CD14-positive monocyte (primary cell): ENCODE data around the gene FOXP1. TPM values are rescaled to one million over a fixed set of nuclear protein-coding genes. Genes with fewer than 3 reads are reported as not detected.
A peak's percentile ranks its signal among the peaks of the same experiment; 100 is the strongest.

Experiments
- DNase-seq, 3 donors: peaks; one replicate each; pipeline ENCODE4 v3.0.0-alpha.2; 2011 to 2022
- H2AFZ ChIP-seq: 2 replicates; pipeline ENCODE4 v1.6.0; 2012; ENCODE audit warnings: mild to moderate bottlenecking, low read depth, low read length, inconsistent platforms; ENCODE audit not compliant: insufficient read depth, poor library complexity, severe bottlenecking
- H3K27ac ChIP-seq, 2 donors: 1 replicate in 1 of 2; 2 replicates in 1 of 2; pipeline ENCODE4 v1.5.1; 2012 to 2013; ENCODE audit warnings: low read length in 2 of 2, control low read depth in 1 of 2, inconsistent platforms in 1 of 2, low read depth in 1 of 2, mild to moderate bottlenecking in 1 of 2
- H3K27me3 ChIP-seq, 2 donors: one replicate each; pipeline versions ENCODE4 v1.6.0 to v1.6.1; 2011 to 2013; ENCODE audit warnings: low read length in 2 of 2; ENCODE audit not compliant: control insufficient read depth in 2 of 2, insufficient read depth in 2 of 2
- H3K36me3 ChIP-seq, 2 donors: replicated peaks in 1 of 2; 1 replicate in 1 of 2; 2 replicates in 1 of 2; pipeline versions ENCODE4 v1.5.1 to v1.6.1; 2012 to 2013; ENCODE audit warnings: low read length in 2 of 2, control low read depth in 1 of 2, inconsistent platforms in 1 of 2, mild to moderate bottlenecking in 1 of 2; ENCODE audit not compliant: insufficient read depth in 2 of 2, control insufficient read depth in 1 of 2
- H3K4me1 ChIP-seq, 2 donors: 1 replicate in 1 of 2; 2 replicates in 1 of 2; pipeline versions ENCODE4 v1.5.1 to v1.6.1; 2012 to 2013; ENCODE audit warnings: low read length in 2 of 2, control low read depth in 1 of 2, inconsistent platforms in 1 of 2, mild to moderate bottlenecking in 1 of 2, moderate library complexity in 1 of 2; ENCODE audit not compliant: insufficient read depth in 2 of 2, control insufficient read depth in 1 of 2
- H3K4me2 ChIP-seq: replicated peaks from 2 replicates; pipeline ENCODE3; 2012; ENCODE audit warnings: low read length, moderate library complexity, mild to moderate bottlenecking; ENCODE audit not compliant: poor library complexity, severe bottlenecking; ENCODE audit errors: extremely low read depth
- H3K4me3 ChIP-seq, 3 experiments: fragments of 200-600 bp in 1 of 3; sonication (generic) in 1 of 3; replicated peaks in 1 of 3; 1 replicate in 2 of 3; 2 replicates in 1 of 3; pipeline ENCODE4 v1.5.1; 2011 to 2013; ENCODE audit warnings: low read length in 3 of 3, mild to moderate bottlenecking in 3 of 3, control low read depth in 2 of 3, low read depth in 2 of 3, inconsistent platforms in 1 of 3, moderate library complexity in 1 of 3
- H3K79me2 ChIP-seq: 2 replicates; pipeline ENCODE4 v1.6.0; 2012; ENCODE audit warnings: mild to moderate bottlenecking, control low read depth, inconsistent platforms, low read length, moderate library complexity; ENCODE audit not compliant: insufficient read depth
- H3K9ac ChIP-seq: 2 replicates; pipeline ENCODE4 v1.6.0; 2017; ENCODE audit warnings: low read length, mild to moderate bottlenecking; ENCODE audit not compliant: insufficient read depth, poor library complexity, severe bottlenecking
- H3K9me3 ChIP-seq, 2 donors: replicated peaks in 1 of 2; 1 replicate in 1 of 2; 2 replicates in 1 of 2; pipeline versions ENCODE4 v1.5.1 to v1.6.1; 2012 to 2013; ENCODE audit warnings: low read length in 2 of 2, control low read depth in 1 of 2; ENCODE audit not compliant: control insufficient read depth in 1 of 2, insufficient read depth in 1 of 2
- H4K20me1 ChIP-seq: 2 replicates; pipeline ENCODE4 v1.6.0; 2012; ENCODE audit warnings: mild to moderate bottlenecking, low read length, control low read depth, moderate library complexity; ENCODE audit not compliant: insufficient read depth
- H3K27ac Mint-ChIP-seq, 7 donors: one replicate each; pipeline ENCODE4 v1.8.0; 2020; ENCODE audit warnings: mild to moderate bottlenecking in 7 of 7, mixed read lengths in 7 of 7, moderate library complexity in 6 of 7, inconsistent platforms in 2 of 7
- H3K27me3 Mint-ChIP-seq, 3 donors: one replicate each; pipeline ENCODE4 v1.8.0; 2021 to 2022; ENCODE audit warnings: low read depth in 3 of 3, mild to moderate bottlenecking in 3 of 3, mixed read lengths in 3 of 3, moderate library complexity in 3 of 3, inconsistent platforms in 1 of 3
- H3K36me3 Mint-ChIP-seq, 2 donors: one replicate each; pipeline ENCODE4 v1.8.0; 2020; ENCODE audit warnings: mixed read lengths in 2 of 2, inconsistent platforms in 1 of 2, mild to moderate bottlenecking in 1 of 2
- H3K4me1 Mint-ChIP-seq: one replicate; pipeline ENCODE4 v1.8.0; 2020; ENCODE audit warnings: mild to moderate bottlenecking, mixed read lengths
- H3K4me3 Mint-ChIP-seq, 2 donors: one replicate each; pipeline ENCODE4 v1.8.0; 2020; ENCODE audit warnings: mild to moderate bottlenecking in 2 of 2, mixed read lengths in 2 of 2, moderate library complexity in 1 of 2
- H3K9me3 Mint-ChIP-seq, 7 donors: one replicate each; pipeline ENCODE4 v1.8.0; 2020 to 2022; ENCODE audit warnings: mixed read lengths in 7 of 7, mild to moderate bottlenecking in 6 of 7, moderate library complexity in 6 of 7, inconsistent platforms in 2 of 7
- CTCF ChIP-seq: fragments of 200-600 bp; IDR thresholded peaks from one replicate; pipeline ENCODE4 v1.8.0; 2022; ENCODE audit warnings: antibody characterized with exemption, mild to moderate bottlenecking
- WGBS: methylation state at CpG from one replicate; pipeline ENCODE4 v1.1.5; 2013; ENCODE audit warnings: missing lambda C conversion rate; ENCODE audit not compliant: insufficient coverage; 5-methylcytosine and 5-hydroxymethylcytosine counted together
- intact Hi-C, 2 donors: fragments of 100-400 bp; cut with micrococcal nuclease; formaldehyde crosslinking; loops; one replicate each; pipeline versions ENCODE4 v1.15.0 to v1.15.1; 2023
- polyA plus RNA-seq, 3 donors: library from polyadenylated mRNA; depleted of rRNA in 1 of 3; unstranded in 2 of 3; stranded (reverse) in 1 of 3; fragments of 300-500 nt in 2 of 3; fragments of >200 nt in 1 of 3; fragmentation: Illumina TruSeq in 2 of 3; gene quantifications; 1 replicate in 2 of 3; 2 replicates in 1 of 3; pipeline ENCODE4 v1.2.3, GENCODE V29; 2012 to 2021

The FOXP1 gene
- polyA plus RNA-seq, 3 donors = 25.7 to 42.6 (median 27.8) TPM

- WGBS = under 1% methylated on average over 59 of the region's 84 CpGs
- H2AFZ ChIP-seq = peak overlapping the region; percentile 88
- DNase-seq = peak; percentile 42 to 65 (median 55)
These were observed 639 bp downstream of the FOXP1 start for GRCh38 chr3:71582612-71583565.

More at GRCh38 chr3:71582612-71583565, 639 bp downstream of the FOXP1 start:
- H3K27ac ChIP-seq = peak overlapping the region; percentile 92 to 96
- no peaks in the 10 kb centered on the region for H3K9me3 ChIP-seq
- no peaks in the 10 kb centered on the region for H3K36me3 ChIP-seq
- Mint-ChIP-seq H3K4me3 (peak overlapping the region; percentile 92 to 96), H3K4me1 (peaks cover 42% of the 10 kb centered on the region), H3K27ac (peak overlapping the region; percentile 91 to 99 (median 96)), H3K27me3 (peaks cover 0 to 2% (median 0%) of the 10 kb centered on the region in 3 donors), H3K36me3 (peaks cover 0 to 8% of the 10 kb centered on the region in 2 donors), H3K9me3 (peaks cover 0 to 3% (median 0%) of the 10 kb centered on the region in 7 donors)
- peaks cover 89% of the 10 kb centered on the region for H3K79me2 ChIP-seq
- no peaks in the 10 kb centered on the region for H3K27me3 ChIP-seq
- peak overlapping the region; percentile 95 for H3K4me2 ChIP-seq
- H3K9ac ChIP-seq = peak overlapping the region; percentile 94
- H4K20me1 ChIP-seq = peaks cover 17% of the 10 kb centered on the region
- H3K4me1 ChIP-seq = peaks cover 32 to 51% of the 10 kb centered on the region in 2 donors
- TF ChIP-seq CTCF = no peak
- H3K4me3 ChIP-seq = peak overlapping the region; percentile 91 to 99 (median 99)
- intact Hi-C loops = loop anchor here (5.0 to 10.0 kb wide), 8 partner anchors 36 to 578 kb away; no protein-coding TSS in a partner anchor
